Measurements from ENCODE around the gene C1orf174.

Gene C1orf174

GRCh38 chr1:3880429-3881192, 19.5 kb downstream of the C1orf174 start:
- H3K27ac Mint-ChIP-seq, result peak overlapping the region; percentile 80
- no peaks in the 10 kb centered on the region for H3K27me3 Mint-ChIP-seq
- peaks cover 22% of the 10 kb centered on the region for H3K36me3 Mint-ChIP-seq
- no peaks in the 10 kb centered on the region for H3K9me3 Mint-ChIP-seq
- H3K4me1 Mint-ChIP-seq, result no peaks in the 10 kb centered on the region
- no peak overlapping the region for H3K4me3 Mint-ChIP-seq

GRCh38 chr1:3879787-3880428, 20.2 kb downstream of the C1orf174 start:
- no peaks in the 10 kb centered on the region for H3K4me1 Mint-ChIP-seq
- H3K27ac Mint-ChIP-seq, result no peak overlapping the region
- no peaks in the 10 kb centered on the region for H3K9me3 Mint-ChIP-seq
- no peaks in the 10 kb centered on the region for H3K27me3 Mint-ChIP-seq
- peaks cover 21% of the 10 kb centered on the region for H3K36me3 Mint-ChIP-seq
- no peak overlapping the region for H3K4me3 Mint-ChIP-seq

DNA sequence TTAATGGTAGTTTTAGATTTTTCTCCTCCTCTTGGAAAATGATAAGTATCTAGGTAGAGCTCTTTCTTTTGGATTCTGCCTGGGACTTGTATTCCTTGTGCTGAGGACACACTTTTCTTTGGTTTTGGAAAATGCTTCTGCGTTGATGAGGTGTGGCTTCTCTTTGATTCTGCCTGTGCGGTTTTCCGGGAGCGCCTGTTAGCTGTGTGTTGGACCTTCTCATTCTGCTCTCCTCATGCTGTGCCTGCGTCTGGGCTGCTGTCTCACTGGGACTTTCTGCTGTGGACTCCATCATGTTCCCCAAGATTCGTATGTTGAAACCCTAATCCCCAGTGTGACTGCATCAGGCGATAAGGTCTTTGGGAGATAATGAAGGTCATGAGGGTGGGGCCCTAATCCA, 21.0 kb downstream of the C1orf174 start:
- Mint-ChIP-seq H3K4me3 (no peak overlapping the region), H3K36me3 (peaks cover 15% of the 10 kb centered on the region), H3K4me1 (no peaks in the 10 kb centered on the region), H3K27ac (no peak overlapping the region), H3K27me3 (no peaks in the 10 kb centered on the region), H3K9me3 (no peaks in the 10 kb centered on the region)

GRCh38 chr1:3876716-3877115, 23.4 kb downstream of the C1orf174 start:
- Mint-ChIP-seq H3K27ac (no peak overlapping the region), H3K36me3 (peaks cover 19% of the 10 kb centered on the region), H3K27me3 (no peaks in the 10 kb centered on the region), H3K4me3 (no peak overlapping the region), H3K4me1 (no peaks in the 10 kb centered on the region), H3K9me3 (no peaks in the 10 kb centered on the region)

- no peaks in the 10 kb centered on the region for H3K27me3 Mint-ChIP-seq
- H3K36me3 Mint-ChIP-seq, result peaks cover 20% of the 10 kb centered on the region
- no peaks in the 10 kb centered on the region for H3K4me1 Mint-ChIP-seq
- H3K27ac Mint-ChIP-seq, result no peak overlapping the region
- no peak overlapping the region for H3K4me3 Mint-ChIP-seq
- no peaks in the 10 kb centered on the region for H3K9me3 Mint-ChIP-seq
These were observed 25.3 kb downstream of the C1orf174 start for GRCh38 chr1:3874736-3875135.

- Mint-ChIP-seq H3K27me3 (no peaks in the 10 kb centered on the region), H3K4me3 (no peak overlapping the region), H3K4me1 (no peaks in the 10 kb centered on the region), H3K27ac (no peak overlapping the region), H3K9me3 (no peaks in the 10 kb centered on the region), H3K36me3 (peaks cover 8% of the 10 kb centered on the region)
These were observed 27.5 kb downstream of the C1orf174 start for GRCh38 chr1:3872546-3872945.

DNA sequence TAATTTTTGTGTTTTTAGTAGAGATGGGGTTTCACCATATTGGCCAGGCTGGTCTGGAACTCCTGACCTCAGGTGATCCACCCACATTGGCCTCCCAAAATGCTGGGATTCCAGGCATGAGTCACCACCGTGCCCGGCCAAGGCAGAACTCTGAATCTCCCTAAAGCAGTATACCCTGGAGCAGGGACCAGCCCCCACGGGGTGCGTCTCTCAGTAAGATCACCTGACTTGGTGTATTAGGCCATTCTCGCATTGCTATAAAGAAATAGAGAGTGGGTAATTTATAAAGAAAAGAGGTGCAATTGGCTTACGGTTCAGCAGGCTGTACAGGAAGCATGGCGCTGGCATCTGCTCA, 28.6 kb downstream of the C1orf174 start:
- Mint-ChIP-seq H3K4me1 (no peaks in the 10 kb centered on the region), H3K4me3 (no peak overlapping the region), H3K9me3 (no peaks in the 10 kb centered on the region), H3K27ac (no peak overlapping the region), H3K27me3 (no peaks in the 10 kb centered on the region), H3K36me3 (peaks cover 5% of the 10 kb centered on the region)

DNA sequence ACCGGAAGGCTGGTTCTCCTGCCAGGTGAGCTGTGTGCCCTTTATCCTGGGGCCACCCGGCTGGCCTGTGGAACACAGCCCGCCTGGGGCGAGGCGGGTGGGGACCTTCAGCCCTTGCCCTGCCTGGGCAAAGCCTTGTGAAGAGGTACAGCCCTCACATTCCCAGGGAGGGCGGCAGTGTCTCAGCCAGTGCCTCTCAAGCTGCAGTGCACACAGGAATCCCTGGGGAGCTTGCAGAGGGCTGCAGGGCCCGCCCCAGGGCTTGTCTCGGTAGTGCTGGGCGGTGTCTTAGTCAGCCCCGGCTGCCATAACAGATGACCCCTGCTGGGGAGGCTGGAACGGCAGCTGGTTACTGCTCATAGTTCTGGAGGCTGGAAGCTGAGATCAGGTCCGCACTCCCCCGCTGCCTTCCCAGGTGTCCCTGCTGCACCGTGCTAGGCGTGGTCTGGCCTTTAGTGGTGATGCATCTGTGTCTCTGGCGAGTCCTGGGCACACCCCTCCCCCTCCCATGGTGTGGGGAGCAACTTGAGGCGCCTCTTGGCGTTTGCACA, 30.2 kb downstream of the C1orf174 start:
- no peaks in the 10 kb centered on the region for H3K9me3 Mint-ChIP-seq
- no peak overlapping the region for H3K27ac Mint-ChIP-seq
- no peaks in the 10 kb centered on the region for H3K27me3 Mint-ChIP-seq
- peaks cover 4% of the 10 kb centered on the region for H3K4me1 Mint-ChIP-seq
- H3K4me3 Mint-ChIP-seq, result no peak overlapping the region
- peaks cover 5% of the 10 kb centered on the region for H3K36me3 Mint-ChIP-seq

DNA sequence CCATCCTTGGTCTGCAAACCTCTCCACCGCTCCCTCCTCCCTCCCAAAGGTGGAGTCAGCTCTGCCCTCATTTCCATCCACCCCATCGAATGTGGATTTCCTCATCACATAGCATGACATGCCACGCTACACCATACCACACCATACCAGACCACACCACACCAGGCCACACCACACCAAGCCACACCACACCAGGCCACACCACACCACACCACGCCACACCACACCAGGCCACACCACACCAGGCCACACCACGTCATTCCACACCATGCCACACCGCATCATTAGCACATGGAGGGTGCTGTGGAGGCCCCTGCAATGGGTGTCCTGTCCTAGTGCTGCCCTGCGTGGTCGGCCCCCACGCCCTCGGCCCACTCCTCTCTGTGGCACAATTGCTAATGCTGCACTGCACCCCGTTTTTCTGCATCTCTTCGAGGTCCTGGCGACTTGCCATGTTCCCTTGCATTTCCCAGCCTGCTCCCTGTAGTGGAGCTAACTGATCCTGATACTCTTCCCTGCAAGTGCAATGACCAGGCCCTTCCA, 31.5 kb downstream of the C1orf174 start:
- peaks cover 7% of the 10 kb centered on the region for H3K4me1 Mint-ChIP-seq
- no peaks in the 10 kb centered on the region for H3K9me3 Mint-ChIP-seq
- peaks cover 1% of the 10 kb centered on the region for H3K36me3 Mint-ChIP-seq
- H3K27ac Mint-ChIP-seq, result no peak overlapping the region
- no peaks in the 10 kb centered on the region for H3K27me3 Mint-ChIP-seq
- H3K4me3 Mint-ChIP-seq, result no peak overlapping the region

DNA sequence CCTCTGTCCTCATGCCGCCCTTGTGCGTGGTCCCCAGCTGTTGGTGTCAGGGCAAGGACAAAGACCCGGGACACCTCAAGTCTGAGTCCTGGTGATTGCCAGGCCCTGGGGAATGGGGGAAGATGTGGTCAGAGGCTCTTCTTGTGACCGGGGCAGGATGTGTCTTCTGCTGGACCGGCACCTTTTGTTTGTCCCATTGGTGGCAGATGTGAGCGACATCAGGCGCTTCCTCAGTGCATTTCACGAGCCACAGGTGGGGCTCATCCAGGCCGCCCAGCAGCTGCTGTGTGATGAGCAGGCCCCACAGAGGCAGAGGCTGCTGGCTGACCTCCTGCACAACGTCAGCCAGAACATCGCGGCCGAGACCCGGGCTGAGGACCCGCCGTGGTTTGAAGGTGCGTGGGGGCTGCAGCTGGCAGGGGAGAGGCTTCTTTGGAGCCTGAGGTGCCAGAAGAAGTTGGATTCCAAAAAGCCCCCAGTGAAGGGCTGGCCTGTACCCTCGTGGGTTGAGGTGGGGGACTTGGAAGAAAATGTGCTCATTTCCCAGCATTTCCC, 34.4 kb downstream of the C1orf174 start:
- Mint-ChIP-seq H3K4me1 (peaks cover 11% of the 10 kb centered on the region), H3K36me3 (no peaks in the 10 kb centered on the region), H3K9me3 (no peaks in the 10 kb centered on the region), H3K27ac (no peak overlapping the region), H3K27me3 (no peaks in the 10 kb centered on the region), H3K4me3 (no peak overlapping the region)

DNA sequence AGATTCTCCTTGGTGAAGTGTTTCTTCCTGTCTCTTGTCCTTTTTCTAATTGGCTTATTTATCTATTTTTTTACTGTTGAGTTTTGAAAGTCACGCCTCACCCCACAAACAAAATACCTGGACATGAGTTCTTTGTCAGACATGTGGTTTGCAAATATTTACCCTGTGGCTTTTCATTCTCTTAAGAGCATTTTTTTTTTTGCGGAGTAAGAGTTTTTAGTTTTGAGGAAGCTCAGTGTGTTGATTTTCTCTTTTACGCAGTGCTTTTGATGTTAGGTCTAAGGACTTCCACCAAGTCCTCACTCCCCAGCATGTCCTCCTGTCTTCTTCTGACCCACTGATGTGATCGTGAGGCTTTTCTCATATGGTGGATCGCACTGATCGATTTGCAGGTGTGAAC, 35.2 kb downstream of the C1orf174 start:
- Mint-ChIP-seq H3K36me3 (no peaks in the 10 kb centered on the region), H3K9me3 (no peaks in the 10 kb centered on the region), H3K27ac (peak overlapping the region; percentile 78), H3K4me3 (no peak overlapping the region), H3K4me1 (peaks cover 11% of the 10 kb centered on the region), H3K27me3 (no peaks in the 10 kb centered on the region)

- H3K4me1 Mint-ChIP-seq, result peaks cover 21% of the 10 kb centered on the region
- H3K27me3 Mint-ChIP-seq, result no peaks in the 10 kb centered on the region
- H3K36me3 Mint-ChIP-seq, result no peaks in the 10 kb centered on the region
- no peaks in the 10 kb centered on the region for H3K9me3 Mint-ChIP-seq
- no peak overlapping the region for H3K27ac Mint-ChIP-seq
- H3K4me3 Mint-ChIP-seq, result no peak overlapping the region
These were observed 36.7 kb downstream of the C1orf174 start for GRCh38 chr1:3863231-3863935.

DNA sequence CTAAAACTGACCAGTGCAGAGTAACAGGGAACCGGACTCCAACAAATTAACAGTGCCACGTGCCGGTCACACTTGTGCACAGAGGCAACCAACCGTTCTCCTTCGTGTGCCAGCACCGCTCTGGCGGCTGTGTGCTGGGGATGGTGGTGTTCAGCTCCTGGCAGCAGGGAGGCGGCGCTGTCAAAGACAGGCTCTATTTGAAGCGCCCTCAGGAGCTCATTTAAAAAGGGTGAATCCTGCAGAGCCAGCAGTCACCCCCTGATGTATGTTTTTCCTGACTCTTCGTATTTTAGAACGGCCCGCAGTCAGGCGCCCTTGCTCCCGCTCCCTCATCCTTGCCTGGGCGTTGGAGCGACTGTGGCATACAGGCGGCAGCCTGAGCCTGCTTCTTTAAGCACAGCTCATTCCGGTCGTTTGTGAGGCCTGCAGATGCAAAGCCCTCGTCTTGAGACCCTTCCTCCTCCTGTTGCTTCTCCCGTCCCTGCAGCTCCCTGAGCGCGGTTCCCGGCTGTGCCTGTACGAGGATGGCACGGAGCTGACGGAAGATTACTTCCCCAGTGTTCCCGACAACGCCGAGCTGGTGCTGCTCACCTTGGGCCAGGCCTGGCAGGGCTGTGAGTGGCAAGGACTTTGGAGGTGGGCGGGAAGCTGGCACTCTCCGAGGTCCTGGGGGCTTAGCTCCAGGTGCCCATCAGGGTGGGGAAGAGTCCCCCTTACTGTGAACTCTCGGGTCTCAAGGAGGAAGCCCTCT, 41.7 kb downstream of the C1orf174 start:
- Mint-ChIP-seq H3K36me3 (peaks cover 3% of the 10 kb centered on the region), H3K27me3 (no peaks in the 10 kb centered on the region), H3K4me1 (peaks cover 43% of the 10 kb centered on the region), H3K4me3 (peak overlapping the region; percentile 100), H3K9me3 (no peaks in the 10 kb centered on the region), H3K27ac (peak overlapping the region; percentile 65)

- H3K27ac Mint-ChIP-seq, result no peak overlapping the region
- no peaks in the 10 kb centered on the region for H3K9me3 Mint-ChIP-seq
- H3K4me3 Mint-ChIP-seq, result peak overlapping the region; percentile 100
- H3K36me3 Mint-ChIP-seq, result peaks cover 3% of the 10 kb centered on the region
- peaks cover 50% of the 10 kb centered on the region for H3K4me1 Mint-ChIP-seq
- no peaks in the 10 kb centered on the region for H3K27me3 Mint-ChIP-seq
These were observed 42.3 kb downstream of the C1orf174 start for GRCh38 chr1:3857791-3858129.

Data from activated naive CD4-positive, alpha-beta T cell treated with anti-CD3 and anti-CD28 coated beads, Interleukin-2, amount 50 U/mL, for 24 hours (primary cell).